ENCODE data around the gene SESN1.

The SESN1 gene

GRCh38 chr6:109034526-109034925 lies 60.1 kb downstream of the SESN1 start:
- in situ Hi-C loops (cut with MboI; ENCODE audit: low sequenced_read_pairs), result no loop called here

- in situ Hi-C loops (cut with MboI; ENCODE audit: low sequenced_read_pairs), result no loop called here
Observed at GRCh38 chr6:109033655-109034054, 61.0 kb downstream of the SESN1 start.

GRCh38 chr6:109031416-109031815 lies 63.2 kb downstream of the SESN1 start:
- in situ Hi-C loops (cut with MboI; ENCODE audit: low sequenced_read_pairs), result no loop called here

GRCh38 chr6:109029313-109029712 lies 65.3 kb downstream of the SESN1 start:
- in situ Hi-C loops (cut with MboI; ENCODE audit: low sequenced_read_pairs), result no loop called here

GRCh38 chr6:109028439-109028838 lies 66.2 kb downstream of the SESN1 start:
- in situ Hi-C loops (cut with MboI; ENCODE audit: low sequenced_read_pairs), result no loop called here

- in situ Hi-C loops (cut with MboI; ENCODE audit: low sequenced_read_pairs), result no loop called here
Observed at GRCh38 chr6:109027964-109028363, 66.7 kb downstream of the SESN1 start.

GRCh38 chr6:109025639-109026038 lies 69.0 kb downstream of the SESN1 start:
- in situ Hi-C loops (cut with MboI; ENCODE audit: low sequenced_read_pairs), result no loop called here

GRCh38 chr6:109024784-109025183 lies 69.9 kb downstream of the SESN1 start:
- in situ Hi-C loops (cut with MboI; ENCODE audit: low sequenced_read_pairs), result no loop called here

- in situ Hi-C loops (cut with MboI; ENCODE audit: low sequenced_read_pairs), result no loop called here
Observed at GRCh38 chr6:109024368-109024767, 70.3 kb downstream of the SESN1 start.

GRCh38 chr6:109023356-109023925 lies 71.2 kb downstream of the SESN1 start:
- in situ Hi-C loops (cut with MboI; ENCODE audit: low sequenced_read_pairs), result no loop called here

GRCh38 chr6:109021870-109022269 lies 72.8 kb downstream of the SESN1 start:
- in situ Hi-C loops (cut with MboI; ENCODE audit: low sequenced_read_pairs), result no loop called here

- in situ Hi-C loops (cut with MboI; ENCODE audit: low sequenced_read_pairs), result no loop called here
Observed at GRCh38 chr6:109019911-109020310, 74.7 kb downstream of the SESN1 start.

GRCh38 chr6:109015176-109015575 lies 79.5 kb downstream of the SESN1 start:
- in situ Hi-C loops (cut with MboI; ENCODE audit: low sequenced_read_pairs), result no loop called here

GRCh38 chr6:109014606-109015005 lies 80.0 kb downstream of the SESN1 start:
- in situ Hi-C loops (cut with MboI; ENCODE audit: low sequenced_read_pairs), result no loop called here

GRCh38 chr6:109013656-109014305 lies 80.9 kb downstream of the SESN1 start:
- in situ Hi-C loops (cut with MboI; ENCODE audit: low sequenced_read_pairs), result no loop called here

GRCh38 chr6:109010705-109011102 lies 83.9 kb downstream of the SESN1 start:
- in situ Hi-C loops (cut with MboI; ENCODE audit: low sequenced_read_pairs), result no loop called here

- in situ Hi-C loops (cut with MboI; ENCODE audit: low sequenced_read_pairs), result no loop called here
Observed at GRCh38 chr6:109009962-109010704, 84.5 kb downstream of the SESN1 start.

- in situ Hi-C loops (cut with MboI; ENCODE audit: low sequenced_read_pairs), result no loop called here
Observed at GRCh38 chr6:109009236-109009961, 85.2 kb downstream of the SESN1 start.

- in situ Hi-C loops (cut with MboI; ENCODE audit: low sequenced_read_pairs), result no loop called here
Observed at GRCh38 chr6:109008537-109009235, 86.0 kb downstream of the SESN1 start.

- in situ Hi-C loops (cut with MboI; ENCODE audit: low sequenced_read_pairs), result no loop called here
Observed at GRCh38 chr6:109008054-109008453, 86.6 kb downstream of the SESN1 start.

GRCh38 chr6:109007521-109007920 lies 87.1 kb downstream of the SESN1 start:
- in situ Hi-C loops (cut with MboI; ENCODE audit: low sequenced_read_pairs), result no loop called here
